HepG2 (cell line): ENCODE measurements around the gene TAOK3. TPM values are rescaled to one million over a fixed set of nuclear protein-coding genes. Genes with fewer than 3 reads are reported as not detected.

Experiments
- ELK4 ChIP-seq: sonication (generic); formaldehyde crosslinking; IDR thresholded peaks from 2 replicates; pipeline ENCODE4 v1.9.0; 2021; ENCODE audit warnings: missing genetic modification reagents, borderline replicate concordance
- MAFG ChIP-seq: sonication (generic); formaldehyde crosslinking; IDR thresholded peaks from 2 replicates; pipeline ENCODE4 v1.5.1; 2020; ENCODE audit warnings: mild to moderate bottlenecking, missing genetic modification reagents
- NFAT5 ChIP-seq: sonication (generic); formaldehyde crosslinking; IDR thresholded peaks from 2 replicates; pipeline ENCODE4 v1.4.0; 2020; ENCODE audit warnings: missing genetic modification reagents
- PLRG1 ChIP-seq: fragments of 450-650 bp; conservative IDR thresholded peaks from 2 replicates; pipeline ENCODE4 v1.6.1; 2016
- RORA ChIP-seq: sonication (generic); formaldehyde crosslinking; IDR thresholded peaks from 2 replicates; pipeline ENCODE4 v1.5.0; 2020; ENCODE audit warnings: mild to moderate bottlenecking, missing genetic modification reagents, moderate library complexity
- SMARCC2 ChIP-seq: fragments of 450-650 bp; IDR thresholded peaks from 2 replicates; pipeline ENCODE4 v1.6.1; 2017; ENCODE audit warnings: antibody characterized with exemption, mild to moderate bottlenecking
- TCF12 ChIP-seq, 2 experiments: fragments of 450-650 bp in 1 of 2; sonication (generic) in 1 of 2; formaldehyde crosslinking in 1 of 2; IDR thresholded peaks; 2 replicates each; pipeline versions ENCODE4 v1.6.1 to v1.8.0; 2017 to 2022; ENCODE audit warnings: antibody characterized with exemption in 1 of 2, mild to moderate bottlenecking in 1 of 2, missing genetic modification reagents in 1 of 2, moderate library complexity in 1 of 2
- ZNF136 ChIP-seq: sonication (generic); formaldehyde crosslinking; IDR thresholded peaks from 2 replicates; pipeline ENCODE4 v1.8.1; 2022; ENCODE audit warnings: low read depth, mild to moderate bottlenecking, moderate library complexity, missing genetic modification reagents
- ZNF296 ChIP-seq: sonication (generic); formaldehyde crosslinking; conservative IDR thresholded peaks from 2 replicates; pipeline ENCODE4 v1.5.0; 2020; ENCODE audit warnings: mild to moderate bottlenecking, missing genetic modification reagents
- ZNF556 ChIP-seq: sonication (generic); formaldehyde crosslinking; IDR thresholded peaks from 2 replicates; pipeline ENCODE4 v1.4.0; 2020; ENCODE audit warnings: mild to moderate bottlenecking, missing genetic modification reagents, borderline replicate concordance
- ZNF577 ChIP-seq: sonication (generic); formaldehyde crosslinking; IDR thresholded peaks from 2 replicates; pipeline ENCODE4 v1.4.0; 2020; ENCODE audit warnings: mild to moderate bottlenecking, low read depth, missing genetic modification reagents, borderline replicate concordance
- ZSCAN12 ChIP-seq: sonication (generic); formaldehyde crosslinking; IDR thresholded peaks from 2 replicates; pipeline ENCODE4 v1.9.0; 2021; ENCODE audit warnings: mild to moderate bottlenecking, missing genetic modification reagents
- polyA plus RNA-seq, 8 experiments: library from polyadenylated mRNA; depleted of rRNA in 3 of 8; stranded (reverse) in 7 of 8; unstranded in 1 of 8; fragments of >200 nt; fragmentation: Illumina TruSeq in 4 of 8; extraction: Trizol in 4 of 8; gene quantifications; 2 replicates each; pipeline versions ENCODE4 v1.2.1 to v1.2.3, GENCODE V29; 2011 to 2016; ENCODE audit warnings: low read depth in 4 of 8, missing spikeins in 1 of 8, mixed read lengths in 1 of 8; ENCODE audit not compliant: insufficient read depth in 1 of 8
- total RNA-seq, 5 experiments: library from RNA; depleted of rRNA; stranded (reverse); fragments of >200 nt; fragmentation: Illumina TruSeq; extraction: Trizol; gene quantifications; 2 replicates each; pipeline ENCODE4 v1.2.3, GENCODE V29; 2016; ENCODE audit warnings: low read depth in 1 of 5

The TAOK3 gene
- total and polyA plus RNA-seq, 2 of the 13 experiments (the other 11 are each of a cell fraction or from before 2014, with no cell fraction given) = 10.4 to 12.3 TPM

- no peak for TF ChIP-seq NFAT5 (CRISPR knock-in tag)
- no peak for TF ChIP-seq ZSCAN12 (CRISPR knock-in tag)
- no peak for TF ChIP-seq RORA
- TF ChIP-seq ELK4 (CRISPR knock-in tag) = no peak
- TF ChIP-seq PLRG1 = no peak
- TF ChIP-seq ZNF296 (CRISPR knock-in tag) = no peak
- TF ChIP-seq MAFG (CRISPR knock-in tag) = no peak
- no peak for TF ChIP-seq ZNF556 (CRISPR knock-in tag)
- no peak for TF ChIP-seq SMARCC2
- no peak for TF ChIP-seq TCF12 (IDR thresholded peaks at IDR 0.05)
- TF ChIP-seq TCF12 (CRISPR knock-in tag; IDR thresholded peaks at IDR 0.05) = no peak
- TF ChIP-seq ZNF577 (CRISPR knock-in tag) = no peak
- no peak for TF ChIP-seq ZNF136 (CRISPR knock-in tag)
Observed at GRCh38 chr12:118391836-118392235, 19.1 kb upstream of the TAOK3 start (continued).
